Fibroblast of skin of scalp (primary cell): ENCODE measurements around the gene TMEM255B.

ENCODE experiments used
- DNase-seq: peaks from one replicate; pipeline ENCODE4 v3.0.0-alpha.2; 2013

Gene TMEM255B

DNA sequence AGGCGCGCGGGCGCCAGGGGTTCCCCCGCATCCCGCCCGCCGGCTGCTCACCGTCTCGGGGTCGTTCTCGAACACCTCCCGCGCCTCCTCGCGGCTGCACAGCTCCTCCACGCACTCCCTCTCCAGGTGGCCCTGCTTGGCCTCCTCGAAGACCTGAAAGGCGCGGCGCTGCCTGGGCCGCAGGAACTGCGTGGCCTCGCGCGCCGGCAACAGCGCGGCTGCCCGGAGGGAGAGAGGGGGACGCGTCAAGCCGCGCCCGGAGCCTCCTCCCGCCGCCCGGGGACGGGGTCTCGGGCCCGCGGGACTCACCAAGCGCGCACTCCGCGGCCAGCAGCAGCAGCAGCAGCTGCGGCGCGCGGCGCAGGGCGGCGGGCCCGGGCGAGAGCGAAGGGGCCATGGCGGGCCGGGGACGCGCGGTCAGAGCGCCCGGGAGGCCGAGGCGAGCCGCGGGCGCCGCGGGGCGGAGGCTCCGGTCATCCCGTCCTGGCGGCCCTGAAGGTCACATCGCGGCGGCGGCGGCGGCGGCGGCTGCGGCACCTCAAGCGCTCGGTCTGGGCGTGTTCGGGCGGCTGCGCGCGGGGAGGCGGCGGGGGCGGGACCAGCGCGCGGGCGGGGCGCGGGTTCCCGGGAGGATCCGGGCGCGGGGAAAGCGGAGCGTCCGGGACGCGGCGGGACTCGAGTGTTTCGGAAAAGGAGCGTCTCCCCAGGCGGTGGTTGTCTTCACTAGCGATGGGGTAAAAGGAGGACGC, 104.7 kb downstream of the TMEM255B start, which contains the start of gene GAS6:
Gene GAS6, minus strand, starts transcription at position 553 of the 749 bp plus-strand sequence. Its CDS starts 156 bp downstream, at position 397.
- peak; percentile 31 for DNase-seq

DNA sequence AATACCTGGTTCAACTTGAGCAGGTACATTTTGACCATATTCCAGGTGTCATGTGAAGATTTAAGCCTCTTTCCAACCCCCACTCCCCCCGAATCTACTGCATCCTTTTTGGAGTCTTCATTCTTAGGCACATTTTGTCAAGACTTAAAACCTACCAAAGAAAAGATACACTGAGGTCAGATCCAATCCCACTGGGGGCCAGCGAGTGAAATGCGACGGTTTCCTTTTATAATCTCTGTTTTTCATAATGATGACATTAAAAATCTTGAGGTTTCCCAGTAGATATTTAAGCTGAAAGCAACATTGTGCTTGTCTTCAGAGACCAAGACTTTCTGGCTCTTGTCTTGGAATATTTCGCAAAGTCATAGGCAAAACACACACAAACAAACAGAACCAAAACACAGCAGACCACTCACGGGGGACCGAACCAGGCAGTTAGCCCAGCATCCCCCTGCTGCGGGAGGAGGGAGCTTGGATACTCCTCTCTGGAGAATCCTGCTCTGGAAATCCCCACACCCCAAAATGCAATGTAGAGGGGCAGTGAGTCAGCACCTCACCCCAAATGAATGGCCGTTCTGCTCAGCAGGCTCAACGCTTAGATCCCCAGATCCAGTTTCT, 105.4 kb downstream of the TMEM255B start:
- no peak for DNase-seq

DNA sequence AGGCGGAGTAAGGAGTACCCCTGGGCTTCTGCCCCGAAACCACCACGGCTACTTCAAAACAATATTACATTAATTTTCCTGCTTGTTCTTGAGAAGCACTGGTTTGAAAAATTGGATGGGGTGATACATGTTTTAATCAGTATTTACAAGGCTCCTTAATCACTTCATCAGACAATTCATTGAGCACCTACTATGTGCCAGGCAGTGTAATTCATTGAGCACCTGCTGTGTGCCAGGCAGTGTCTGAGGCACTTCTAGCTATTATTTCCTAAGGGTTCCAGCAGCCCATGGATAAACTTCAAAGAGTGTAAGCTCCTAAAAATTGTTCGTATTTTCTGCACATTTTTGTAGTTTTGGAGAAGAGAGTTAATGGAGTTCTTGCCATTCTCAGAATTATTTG, 106.4 kb downstream of the TMEM255B start:
- DNase-seq, result no peak
